ENCODE measurements around the gene SLC66A3. TPM values are rescaled to one million over a fixed set of nuclear protein-coding genes. Genes with fewer than 3 reads are reported as not detected.

The SLC66A3 gene
- polyA plus RNA-seq, 4 donors: 21.1 to 27.5 (median 23.7) TPM

GRCh38 chr2:11208083-11208482 lies 52.8 kb downstream of the SLC66A3 start:
- DNase-seq (ENCODE audit: low read depth in 4 of 4, low spot score in 3 of 4): no peak

GRCh38 chr2:11212645-11213044 lies 57.4 kb downstream of the SLC66A3 start:
- no peak for DNase-seq (ENCODE audit: low read depth in 4 of 4, low spot score in 3 of 4)

GRCh38 chr2:11213090-11213638 lies 57.9 kb downstream of the SLC66A3 start:
- DNase-seq (ENCODE audit: low read depth in 4 of 4, low spot score in 3 of 4): no peak

- DNase-seq (ENCODE audit: low read depth in 4 of 4, low spot score in 3 of 4): no peak
These were observed 58.7 kb downstream of the SLC66A3 start for GRCh38 chr2:11213975-11214374.

- DNase-seq (ENCODE audit: low read depth in 4 of 4, low spot score in 3 of 4): no peak
These were observed 59.5 kb downstream of the SLC66A3 start for GRCh38 chr2:11214770-11215169.

GRCh38 chr2:11215407-11215806 lies 60.1 kb downstream of the SLC66A3 start:
- DNase-seq (ENCODE audit: low read depth in 4 of 4, low spot score in 3 of 4): no peak

GRCh38 chr2:11220445-11220844 lies 65.2 kb downstream of the SLC66A3 start:
- DNase-seq (ENCODE audit: low read depth in 4 of 4, low spot score in 3 of 4): no peak

GRCh38 chr2:11222845-11223244 lies 67.6 kb downstream of the SLC66A3 start:
- no peak for DNase-seq (ENCODE audit: low read depth in 4 of 4, low spot score in 3 of 4)

- DNase-seq (ENCODE audit: low read depth in 4 of 4, low spot score in 3 of 4): no peak
These were observed 69.6 kb downstream of the SLC66A3 start for GRCh38 chr2:11224887-11225286.

- DNase-seq (ENCODE audit: low read depth in 4 of 4, low spot score in 3 of 4): no peak
These were observed 72.3 kb downstream of the SLC66A3 start for GRCh38 chr2:11227595-11227994.

Other genes with a start within 250 kb of the SLC66A3 start
- 1 to 10 TPM in 1 of 4 donors, under 1 TPM in 3; 0.70 to 1.1 (median 0.78) TPM for gene KCNF1, start 243.5 kb upstream of the SLC66A3 start, polyA plus RNA-seq (ENCODE audit: insufficient read length in 4 of 4)
- 10 to 100 TPM; 37.5 to 45.0 (median 43.2) TPM for gene ROCK2, start 189.2 kb downstream of the SLC66A3 start, polyA plus RNA-seq (ENCODE audit: insufficient read length in 4 of 4)

Measured in left renal pelvis (tissue), 4 donors.